GM12878 (cell line): ENCODE results near the gene KCNQ1. TPM values are rescaled to one million over a fixed set of nuclear protein-coding genes. Genes with fewer than 3 reads are reported as not detected.

Source experiments
- ATAC-seq: fragments of 200-7000 bp; cut with Tn5 transposase; 3 replicates; pipeline ENCODE4 v1.9.1; 2020; ENCODE audit warnings: mild to moderate bottlenecking, moderate library complexity
- BruUV-seq: library from RNA; stranded (reverse); fragments of 400-500 nt; replicated peaks from 2 replicates; lab custom pipeline; 2021; lab: Mats Ljungman, UMichigan
- CTCF ChIA-PET: fragments of 300-600 bp; sonication (Branson Sonifier 250); formaldehyde crosslinking; extraction: SDS; loops from one replicate; lab custom pipeline; 2021; ENCODE audit warnings: inconsistent platforms; lab: Yijun Ruan, JAX
- POLR2A ChIA-PET: fragments of 350-600 bp; formaldehyde crosslinking; extraction: SDS; loops from one replicate; lab custom pipeline; 2021; ENCODE audit warnings: inconsistent platforms; lab: Charles Lee
- RAD21 ChIA-PET: fragments of 300-600 bp; sonication (Branson Sonifier 250); formaldehyde crosslinking; loops from one replicate; lab custom pipeline; 2023; ENCODE audit warnings: antibody characterized with exemption; ENCODE audit not compliant: unreplicated experiment; lab: Charles Lee
- SMC1A ChIA-PET: fragments of 300-600 bp; sonication (Branson Sonifier 250); formaldehyde crosslinking; loops from one replicate; lab custom pipeline; 2023; ENCODE audit not compliant: unreplicated experiment, uncharacterized antibody; lab: Charles Lee
- DNase-seq: peaks from one replicate; pipeline ENCODE4 v3.0.0-alpha.2; 2011; ENCODE audit warnings: low read depth, low spot score
- FAIRE-seq: peaks from 3 replicates; lab custom pipeline; 2011; peaks lifted over from hg19 to GRCh38; lab: Jason Lieb, UNC
- H2AFZ ChIP-seq: 2 replicates; pipeline ENCODE4 v1.6.0; 2011; ENCODE audit warnings: low read depth, low read length, control low read depth; ENCODE audit not compliant: control insufficient read depth
- H3K27ac ChIP-seq: 2 replicates; pipeline ENCODE4 v1.5.1; 2011; ENCODE audit warnings: control low read depth; ENCODE audit not compliant: control insufficient read depth, insufficient read depth
- H3K27me3 ChIP-seq, 2 experiments: replicated peaks in 1 of 2; 2 replicates each; pipeline versions ENCODE4 v1.6.0 to v1.6.1; 2011; ENCODE audit warnings: low read length in 1 of 2; ENCODE audit not compliant: control insufficient read depth in 2 of 2, insufficient read depth in 2 of 2
- H3K36me3 ChIP-seq, 2 experiments: 2 replicates each; pipeline ENCODE4 v1.5.1; 2011; ENCODE audit warnings: low read length in 1 of 2; ENCODE audit not compliant: control insufficient read depth in 2 of 2, insufficient read depth in 2 of 2
- H3K4me1 ChIP-seq: 2 replicates; pipeline ENCODE4 v1.6.1; 2011; ENCODE audit warnings: mild to moderate bottlenecking, low read length, moderate library complexity, mixed read lengths; ENCODE audit not compliant: control insufficient read depth, insufficient read depth
- H3K4me2 ChIP-seq: 2 replicates; pipeline ENCODE4 v1.6.0; 2011; ENCODE audit warnings: control low read depth; ENCODE audit not compliant: control insufficient read depth, insufficient read depth
- H3K4me3 ChIP-seq: fragments of 200-600 bp; sonication (generic); 2 replicates; pipeline ENCODE4 v1.5.1; 2016
- H3K79me2 ChIP-seq: 2 replicates; pipeline ENCODE4 v1.6.0; 2011; ENCODE audit warnings: low read length; ENCODE audit not compliant: control insufficient read depth, insufficient read depth
- H3K9ac ChIP-seq: 2 replicates; pipeline ENCODE4 v1.8.0; 2011; ENCODE audit warnings: low read length, control low read depth, mixed read lengths; ENCODE audit not compliant: control insufficient read depth, insufficient read depth
- H3K9me3 ChIP-seq: replicated peaks from 3 replicates; pipeline ENCODE4 v1.5.1; 2011; ENCODE audit warnings: mild to moderate bottlenecking, low read length; ENCODE audit not compliant: control insufficient read depth, insufficient read depth
- H4K20me1 ChIP-seq: 2 replicates; pipeline ENCODE4 v1.6.0; 2011; ENCODE audit not compliant: control insufficient read depth, insufficient read depth
- CHD2 ChIP-seq: IDR thresholded peaks from 2 replicates; pipeline ENCODE4 v1.6.1; 2011; ENCODE audit warnings: low read depth, low read length, improper control_type of control experiment, borderline replicate concordance
- CREM ChIP-seq: IDR thresholded peaks from 2 replicates; pipeline ENCODE4 v1.6.1; 2014; ENCODE audit warnings: antibody characterized with exemption, low read depth
- ESRRA ChIP-seq: IDR thresholded peaks from 2 replicates; pipeline ENCODE4 v1.6.1; 2012; ENCODE audit warnings: mild to moderate bottlenecking, low read length, improper control_type of control experiment
- IKZF1 ChIP-seq: fragments of 450-650 bp; conservative IDR thresholded peaks from 2 replicates; pipeline ENCODE4 v1.6.1; 2017; ENCODE audit warnings: antibody characterized with exemption, mild to moderate bottlenecking
- RELA ChIP-seq: fragments of 450-650 bp; IDR thresholded peaks from 2 replicates; pipeline ENCODE4 v1.8.0; 2014; ENCODE audit warnings: borderline replicate concordance; ENCODE audit not compliant: partially characterized antibody
- SRF ChIP-seq, 2 experiments: IDR thresholded peaks; 2 replicates each; pipeline ENCODE4 v1.6.1; 2011; ENCODE audit warnings: low read depth in 2 of 2, low read length in 2 of 2, mild to moderate bottlenecking in 1 of 2, moderate library complexity in 1 of 2
- ZNF217 ChIP-seq: fragments of 450-650 bp; IDR thresholded peaks from 2 replicates; pipeline ENCODE4 v1.6.1; 2017; ENCODE audit warnings: antibody characterized with exemption, mild to moderate bottlenecking
- WGBS: methylation state at CpG from one replicate; pipeline ENCODE4 v1.1.6; 2016; ENCODE audit warnings: low lambda C conversion rate; ENCODE audit not compliant: insufficient replicate concordance, insufficient coverage; ENCODE audit errors: missing lambda C conversion rate; 5-methylcytosine and 5-hydroxymethylcytosine counted together
- in situ Hi-C: fragments of 300-500 bp; cut with MboI; formaldehyde crosslinking; loops from 9 replicates; pipeline ENCODE4 v1.14.3; 2018; ENCODE audit warnings: mixed read lengths
- intact Hi-C: fragments of 100-400 bp; cut with micrococcal nuclease; formaldehyde crosslinking; loops from one replicate; pipeline ENCODE4 v1.14.2; 2022; ENCODE audit not compliant: unreplicated experiment
- polyA plus RNA-seq, 11 experiments: library from polyadenylated mRNA; depleted of rRNA in 4 of 11; unstranded in 6 of 11; stranded (reverse) in 5 of 11; fragments of >200 nt; fragmentation: Nextera tagmentation in 4 of 11; fragmentation: Illumina TruSeq in 1 of 11; extraction: Ambion mirVana in 4 of 11; extraction: Trizol in 1 of 11; gene quantifications; 1 replicate in 1 of 11; 2 replicates in 10 of 11; pipeline versions ENCODE4 v1.2.1 to v1.2.3, GENCODE V29; 2011 to 2016; ENCODE audit warnings: inconsistent platforms in 2 of 11, missing spikeins in 2 of 11, low read depth in 1 of 11
- total RNA-seq, 4 experiments: library from RNA; depleted of rRNA in 3 of 4; stranded (reverse); fragments of >200 nt in 3 of 4; fragmentation: Illumina TruSeq in 1 of 4; extraction: Trizol in 1 of 4; gene quantifications; 2 replicates each; pipeline versions ENCODE4 v1.2.1 to v1.2.3, GENCODE V29; 2013 to 2021
- TF ChIP-seq, protein P1 (sequence below): IDR thresholded peaks from 2 replicates; pipeline ENCODE4 v1.6.1; 2011; ENCODE audit warnings: low read depth, mild to moderate bottlenecking, low read length, moderate library complexity, borderline replicate concordance; ENCODE audit errors: extremely low read depth
- TF ChIP-seq, protein P2 (sequence below): fragments of 450-650 bp; IDR thresholded peaks from 2 replicates; pipeline ENCODE4 v1.6.1; 2017; ENCODE audit warnings: mild to moderate bottlenecking, moderate library complexity

KCNQ1 gene
- total and polyA plus RNA-seq, 10 of the 15 experiments (the other 5 are each of a cell fraction or from before 2014, with no cell fraction given) = 0.03 to 0.15 (median 0.12) TPM; not detected in 7

DNA sequence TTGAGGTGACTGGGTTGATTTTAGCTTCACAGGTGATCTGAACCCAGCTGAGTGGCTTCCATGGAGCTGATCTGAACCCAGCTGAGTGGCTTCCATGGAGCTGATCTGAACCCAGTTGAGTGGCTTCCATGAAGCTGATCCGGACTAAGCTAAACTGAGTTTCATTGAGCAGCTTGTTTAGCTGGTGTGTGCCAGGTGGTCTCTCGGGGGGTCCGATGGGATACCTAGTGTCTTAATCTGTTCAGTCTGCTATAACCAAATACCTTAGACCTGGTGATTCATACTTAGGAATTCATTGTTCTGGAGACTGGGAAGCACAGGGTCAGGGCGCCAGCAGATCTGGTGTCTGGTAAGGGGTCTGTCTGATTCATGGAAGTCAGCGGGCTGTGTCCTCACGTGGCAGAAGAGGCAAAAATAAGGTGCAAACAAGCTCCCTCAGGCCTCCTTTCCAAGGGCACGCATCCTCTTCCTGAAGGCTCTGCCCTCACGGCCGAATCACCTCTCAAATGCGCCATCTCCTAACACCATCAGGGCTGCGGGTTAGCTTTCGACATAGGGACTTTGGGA is 307.5 kb downstream of the KCNQ1 start:
- ChIA-PET RAD21 (no interaction called here), CTCF (no interaction called here), SMC1A (interaction anchor here (0.7 kb wide), 1 partner anchor 8 kb away, joined by 3 read pairs; no protein-coding TSS in a partner anchor), POLR2A (no interaction called here)
- no TSS peak for BruUV-seq
- Histone ChIP-seq H3K27me3 (no peaks in the 10 kb centered on the region), H3K79me2 (no peaks in the 10 kb centered on the region), H3K9ac (no peak overlapping the region)
- in situ Hi-C loops = no loop called here
- DNase-seq = no peak
- 63% methylated on average over 12 of the region's 12 CpGs for WGBS
- TF ChIP-seq CHD2 (no peak), IKZF1 (no peak), ESRRA (no peak), CREM (no peak), SRF (IDR thresholded peaks at IDR 0.05; ENCODE audit: low read depth in 2 of 2, low read length in 2 of 2) (no peak), ZNF217 (no peak)
- TF ChIP-seq, protein P1, sequence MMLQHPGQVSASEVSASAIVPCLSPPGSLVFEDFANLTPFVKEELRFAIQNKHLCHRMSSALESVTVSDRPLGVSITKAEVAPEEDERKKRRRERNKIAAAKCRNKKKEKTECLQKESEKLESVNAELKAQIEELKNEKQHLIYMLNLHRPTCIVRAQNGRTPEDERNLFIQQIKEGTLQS = no peak
- TF ChIP-seq, all 136 proteins: peak for 0
- intact Hi-C loops = no loop called here
- no peak overlapping the region for H2AFZ ChIP-seq
- no peaks in the 10 kb centered on the region for H4K20me1 ChIP-seq
- H3K4me3 ChIP-seq = no peak overlapping the region
- H3K27ac ChIP-seq = no peak overlapping the region
- H3K4me2 ChIP-seq = no peak overlapping the region
- no peaks in the 10 kb centered on the region; the same call in 1 of the 2 replicates for H3K4me1 ChIP-seq
- ATAC-seq (no peak), FAIRE-seq (no peak)
- no peaks in the 10 kb centered on the region for H3K36me3 ChIP-seq
- H3K9me3 ChIP-seq = no peaks in the 10 kb centered on the region; the same call in 2 of the 3 replicates

DNA sequence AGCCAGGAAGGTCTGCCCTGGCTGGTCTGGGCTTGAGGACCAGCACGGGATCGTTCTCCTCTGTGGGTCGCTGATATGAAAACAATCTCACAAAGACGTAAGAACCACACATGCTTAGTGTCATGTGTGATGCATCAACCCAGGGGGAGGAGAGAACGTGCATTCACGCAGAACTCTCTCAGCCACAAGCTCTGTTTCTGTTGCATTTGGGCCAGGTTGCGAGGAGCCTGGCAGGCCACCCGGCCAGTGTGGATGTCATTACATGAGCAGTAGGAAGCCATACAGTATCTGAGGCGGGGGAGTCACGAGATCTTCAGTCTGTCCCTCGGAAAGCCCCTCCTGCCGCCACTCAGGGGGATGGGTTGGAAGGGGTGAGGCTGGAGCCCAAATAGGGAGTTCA is 308.1 kb downstream of the KCNQ1 start:
- ChIA-PET SMC1A (no interaction called here), RAD21 (no interaction called here), POLR2A (no interaction called here), CTCF (no interaction called here)
- no peak overlapping the region for H3K27ac ChIP-seq
- no TSS peak for BruUV-seq
- FAIRE-seq (no peak), ATAC-seq (peak; percentile 93), DNase-seq (peak; percentile 11)
- in situ Hi-C loops (no loop called here), intact Hi-C loops (no loop called here)
- H2AFZ ChIP-seq = no peak overlapping the region
- no peak overlapping the region for H3K9ac ChIP-seq
- H3K9me3 ChIP-seq = no peaks in the 10 kb centered on the region; the same call in 2 of the 3 replicates
- no peaks in the 10 kb centered on the region for H3K79me2 ChIP-seq
- H3K27me3 ChIP-seq = no peaks in the 10 kb centered on the region
- H3K4me3 ChIP-seq = no peak overlapping the region
- no peaks in the 10 kb centered on the region for H4K20me1 ChIP-seq
- no peaks in the 10 kb centered on the region; the same call in 1 of the 2 replicates for H3K4me1 ChIP-seq
- WGBS = 26% methylated on average over 12 of the region's 12 CpGs
- no peak overlapping the region for H3K4me2 ChIP-seq
- no peaks in the 10 kb centered on the region for H3K36me3 ChIP-seq
- no peak for TF ChIP-seq RELA
- TF ChIP-seq, protein P2, sequence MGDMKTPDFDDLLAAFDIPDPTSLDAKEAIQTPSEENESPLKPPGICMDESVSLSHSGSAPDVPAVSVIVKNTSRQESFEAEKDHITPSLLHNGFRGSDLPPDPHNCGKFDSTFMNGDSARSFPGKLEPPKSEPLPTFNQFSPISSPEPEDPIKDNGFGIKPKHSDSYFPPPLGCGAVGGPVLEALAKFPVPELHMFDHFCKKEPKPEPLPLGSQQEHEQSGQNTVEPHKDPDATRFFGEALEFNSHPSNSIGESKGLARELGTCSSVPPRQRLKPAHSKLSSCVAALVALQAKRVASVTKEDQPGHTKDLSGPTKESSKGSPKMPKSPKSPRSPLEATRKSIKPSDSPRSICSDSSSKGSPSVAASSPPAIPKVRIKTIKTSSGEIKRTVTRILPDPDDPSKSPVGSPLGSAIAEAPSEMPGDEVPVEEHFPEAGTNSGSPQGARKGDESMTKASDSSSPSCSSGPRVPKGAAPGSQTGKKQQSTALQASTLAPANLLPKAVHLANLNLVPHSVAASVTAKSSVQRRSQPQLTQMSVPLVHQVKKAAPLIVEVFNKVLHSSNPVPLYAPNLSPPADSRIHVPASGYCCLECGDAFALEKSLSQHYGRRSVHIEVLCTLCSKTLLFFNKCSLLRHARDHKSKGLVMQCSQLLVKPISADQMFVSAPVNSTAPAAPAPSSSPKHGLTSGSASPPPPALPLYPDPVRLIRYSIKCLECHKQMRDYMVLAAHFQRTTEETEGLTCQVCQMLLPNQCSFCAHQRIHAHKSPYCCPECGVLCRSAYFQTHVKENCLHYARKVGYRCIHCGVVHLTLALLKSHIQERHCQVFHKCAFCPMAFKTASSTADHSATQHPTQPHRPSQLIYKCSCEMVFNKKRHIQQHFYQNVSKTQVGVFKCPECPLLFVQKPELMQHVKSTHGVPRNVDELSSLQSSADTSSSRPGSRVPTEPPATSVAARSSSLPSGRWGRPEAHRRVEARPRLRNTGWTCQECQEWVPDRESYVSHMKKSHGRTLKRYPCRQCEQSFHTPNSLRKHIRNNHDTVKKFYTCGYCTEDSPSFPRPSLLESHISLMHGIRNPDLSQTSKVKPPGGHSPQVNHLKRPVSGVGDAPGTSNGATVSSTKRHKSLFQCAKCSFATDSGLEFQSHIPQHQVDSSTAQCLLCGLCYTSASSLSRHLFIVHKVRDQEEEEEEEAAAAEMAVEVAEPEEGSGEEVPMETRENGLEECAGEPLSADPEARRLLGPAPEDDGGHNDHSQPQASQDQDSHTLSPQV = peak; percentile 46; the same call in 1 of the 2 replicates
- 0 out of 2 replicates have a peak, but pooled peaks have one; percentile 34 for TF ChIP-seq CHD2
